ENCODE measurements around the gene UBA1.

DNA sequence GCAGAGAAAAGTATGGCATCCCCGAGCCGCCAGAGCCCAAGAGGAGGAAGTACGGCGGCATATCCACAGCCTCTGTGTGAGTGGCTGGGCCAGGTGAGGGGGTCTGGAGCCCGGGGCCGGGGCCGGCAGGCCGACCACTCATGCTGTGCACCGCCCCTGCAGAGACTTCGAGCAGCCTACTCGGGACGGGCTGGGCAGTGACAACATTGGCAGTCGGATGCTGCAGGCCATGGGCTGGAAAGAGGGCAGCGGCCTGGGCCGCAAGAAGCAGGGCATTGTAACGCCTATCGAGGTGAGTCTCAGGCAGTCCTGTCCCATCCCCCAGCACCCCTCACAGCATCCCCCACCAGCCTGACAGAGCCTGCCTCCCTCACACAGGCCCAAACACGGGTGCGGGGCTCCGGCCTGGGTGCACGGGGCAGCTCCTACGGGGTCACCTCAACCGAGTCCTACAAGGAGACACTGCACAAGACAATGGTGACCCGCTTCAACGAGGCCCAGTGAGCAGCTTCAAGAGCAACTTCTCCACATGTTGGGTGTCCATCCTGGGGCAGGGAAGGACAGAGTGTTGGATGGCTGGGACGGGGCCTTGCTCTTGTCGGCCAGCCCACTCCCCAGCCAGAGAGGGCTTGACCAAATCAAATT lies 7.4 kb upstream of the UBA1 start:
- TF ChIP-seq, protein P1, sequence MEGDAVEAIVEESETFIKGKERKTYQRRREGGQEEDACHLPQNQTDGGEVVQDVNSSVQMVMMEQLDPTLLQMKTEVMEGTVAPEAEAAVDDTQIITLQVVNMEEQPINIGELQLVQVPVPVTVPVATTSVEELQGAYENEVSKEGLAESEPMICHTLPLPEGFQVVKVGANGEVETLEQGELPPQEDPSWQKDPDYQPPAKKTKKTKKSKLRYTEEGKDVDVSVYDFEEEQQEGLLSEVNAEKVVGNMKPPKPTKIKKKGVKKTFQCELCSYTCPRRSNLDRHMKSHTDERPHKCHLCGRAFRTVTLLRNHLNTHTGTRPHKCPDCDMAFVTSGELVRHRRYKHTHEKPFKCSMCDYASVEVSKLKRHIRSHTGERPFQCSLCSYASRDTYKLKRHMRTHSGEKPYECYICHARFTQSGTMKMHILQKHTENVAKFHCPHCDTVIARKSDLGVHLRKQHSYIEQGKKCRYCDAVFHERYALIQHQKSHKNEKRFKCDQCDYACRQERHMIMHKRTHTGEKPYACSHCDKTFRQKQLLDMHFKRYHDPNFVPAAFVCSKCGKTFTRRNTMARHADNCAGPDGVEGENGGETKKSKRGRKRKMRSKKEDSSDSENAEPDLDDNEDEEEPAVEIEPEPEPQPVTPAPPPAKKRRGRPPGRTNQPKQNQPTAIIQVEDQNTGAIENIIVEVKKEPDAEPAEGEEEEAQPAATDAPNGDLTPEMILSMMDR (IDR thresholded peaks at IDR 0.05): no peak
- TF ChIP-seq POLR2A (IDR thresholded peaks at IDR 0.05): no peak
- TF ChIP-seq POLR2AphosphoS5 (IDR thresholded peaks at IDR 0.05): no peak
